Endothelial cell of umbilical vein (primary cell): ENCODE results near the gene UNC119B. TPM values are rescaled to one million over a fixed set of nuclear protein-coding genes. Genes with fewer than 3 reads are reported as not detected.

ENCODE experiments used
- BruUV-seq: library from RNA; stranded (reverse); fragments of 400-500 nt; replicated peaks from 2 replicates; lab custom pipeline; 2021; lab: Mats Ljungman, UMichigan
- CTCF ChIA-PET: fragments of 300-600, 350-600 bp; sonication (Branson Sonifier 250); formaldehyde crosslinking; loops from one replicate; lab custom pipeline; 2021; ENCODE audit warnings: antibody characterized with exemption, inconsistent platforms; lab: Charles Lee
- POLR2A ChIA-PET: fragments of 300-600, 350-600 bp; sonication (Branson Sonifier 250); formaldehyde crosslinking; loops from one replicate; lab custom pipeline; 2021; ENCODE audit warnings: antibody characterized with exemption, inconsistent platforms; lab: Charles Lee
- DNase-seq: peaks from one replicate; pipeline ENCODE4 v3.0.0-alpha.2; 2011; ENCODE audit warnings: low read depth, low spot score
- FAIRE-seq: peaks from 2 replicates; lab custom pipeline; 2011; peaks lifted over from hg19 to GRCh38; lab: Jason Lieb, UNC
- H2AFZ ChIP-seq: 2 replicates; pipeline ENCODE4 v1.6.0; 2012; ENCODE audit warnings: low read depth, low read length, control low read depth, inconsistent platforms
- H3K27ac ChIP-seq: 2 replicates; pipeline ENCODE4 v1.5.1; 2011; ENCODE audit warnings: low read depth, mild to moderate bottlenecking, control low read depth, low read length, moderate library complexity; ENCODE audit not compliant: insufficient read depth
- H3K27me3 ChIP-seq, 2 experiments: 2 replicates each; pipeline versions ENCODE4 v1.6.0 to v1.6.1; 2011; ENCODE audit warnings: low read length in 2 of 2, mixed read lengths in 1 of 2; ENCODE audit not compliant: control insufficient read depth in 2 of 2, insufficient read depth in 2 of 2
- H3K36me3 ChIP-seq, 2 experiments: 2 replicates in 1 of 2; 3 replicates in 1 of 2; pipeline ENCODE4 v1.5.1; 2011; ENCODE audit warnings: low read length in 2 of 2, mild to moderate bottlenecking in 1 of 2, moderate library complexity in 1 of 2; ENCODE audit not compliant: control insufficient read depth in 2 of 2, insufficient read depth in 2 of 2; ENCODE audit errors: extremely low read depth in 1 of 2
- H3K4me1 ChIP-seq: 3 replicates; pipeline ENCODE4 v1.5.1; 2011; ENCODE audit warnings: mild to moderate bottlenecking, low read length; ENCODE audit not compliant: control insufficient read depth, insufficient read depth; ENCODE audit errors: extremely low read depth
- H3K4me2 ChIP-seq: 2 replicates; pipeline ENCODE4 v1.6.1; 2011; ENCODE audit warnings: low read length, control low read depth, mixed read lengths; ENCODE audit not compliant: insufficient read depth
- H3K4me3 ChIP-seq, 3 experiments: fragments of 200-600 bp in 1 of 3; sonication (generic), shearing (Covaris generic) in 1 of 3; replicated peaks in 1 of 3; 2 replicates each; pipeline ENCODE4 v1.5.1; 2011 to 2016; ENCODE audit warnings: control low read depth in 3 of 3, low read length in 3 of 3, mild to moderate bottlenecking in 2 of 3, inconsistent platforms in 1 of 3, low read depth in 1 of 3, moderate library complexity in 1 of 3; ENCODE audit not compliant: insufficient read depth in 1 of 3
- H3K79me2 ChIP-seq: 2 replicates; pipeline ENCODE4 v1.6.0; 2012; ENCODE audit warnings: low read length, inconsistent platforms; ENCODE audit not compliant: control insufficient read depth, insufficient read depth
- H3K9ac ChIP-seq: replicated peaks from 2 replicates; pipeline ENCODE3; 2011; ENCODE audit warnings: low read length, control low read depth; ENCODE audit not compliant: insufficient read depth; ENCODE audit errors: extremely low read depth
- H3K9me1 ChIP-seq: replicated peaks from 3 replicates; pipeline ENCODE4 v1.6.0; 2011; ENCODE audit warnings: mild to moderate bottlenecking, low read length; ENCODE audit not compliant: control insufficient read depth, insufficient read depth; ENCODE audit errors: extremely low read depth
- H3K9me3 ChIP-seq: replicated peaks from 2 replicates; pipeline ENCODE4 v1.5.1; 2012; ENCODE audit warnings: low read length, inconsistent platforms; ENCODE audit not compliant: control insufficient read depth, insufficient read depth
- H4K20me1 ChIP-seq: replicated peaks from 2 replicates; pipeline ENCODE3; 2011; ENCODE audit warnings: mild to moderate bottlenecking, low read length; ENCODE audit not compliant: control insufficient read depth, insufficient read depth; ENCODE audit errors: extremely low read depth
- CTCF ChIP-seq, 2 donors: IDR thresholded peaks; 1 replicate in 1 of 2; 2 replicates in 1 of 2; pipeline ENCODE4 v1.5.1; 2011; ENCODE audit warnings: low read length in 2 of 2, mild to moderate bottlenecking in 2 of 2, moderate library complexity in 2 of 2, control low read depth in 1 of 2, inconsistent platforms in 1 of 2, low read depth in 1 of 2; ENCODE audit not compliant: insufficient read depth in 1 of 2; ENCODE audit errors: extremely low read depth in 1 of 2
- EZH2 ChIP-seq: IDR thresholded peaks from 2 replicates; pipeline ENCODE4 v1.6.1; 2012; ENCODE audit warnings: borderline replicate concordance, low read depth, mild to moderate bottlenecking, moderate library complexity, low read length, inconsistent platforms; ENCODE audit not compliant: severe bottlenecking
- FOS ChIP-seq: IDR thresholded peaks from 2 replicates; pipeline ENCODE4 v1.6.1; 2011; ENCODE audit warnings: mild to moderate bottlenecking, low read length, moderate library complexity, borderline replicate concordance; ENCODE audit not compliant: insufficient read depth
- GATA2 ChIP-seq: IDR thresholded peaks from 2 replicates; pipeline ENCODE4 v1.7.0; 2011; ENCODE audit warnings: low read depth, mild to moderate bottlenecking, moderate library complexity, mixed read lengths, low read length; ENCODE audit not compliant: insufficient read length, insufficient read depth
- JUN ChIP-seq: IDR thresholded peaks from 2 replicates; pipeline ENCODE4 v1.6.1; 2011; ENCODE audit warnings: borderline replicate concordance, low read depth; ENCODE audit not compliant: insufficient read length, insufficient read depth
- MYC ChIP-seq: IDR thresholded peaks from one replicate; pipeline ENCODE4 v1.6.1; 2011; ENCODE audit warnings: mild to moderate bottlenecking, low read depth, low read length
- POLR2A ChIP-seq: IDR thresholded peaks from 2 replicates; pipeline ENCODE4 v1.6.1; 2012; ENCODE audit warnings: low read depth, mild to moderate bottlenecking, control low read depth, low read length
- POLR2AphosphoS5 ChIP-seq: IDR thresholded peaks from 2 replicates; pipeline ENCODE4 v1.6.1; 2012; ENCODE audit warnings: low read depth, mild to moderate bottlenecking, control low read depth, low read length, moderate library complexity; ENCODE audit not compliant: insufficient read depth
- dilution Hi-C: fragments of 300-500 bp; cut with MboI; formaldehyde crosslinking; loops from one replicate; pipeline ENCODE4 v1.15.0; 2019; ENCODE audit warnings: low sequenced_read_pairs; ENCODE audit not compliant: extremely low pct_ligation_motif_present
- intact Hi-C: fragments of 100-400 bp; cut with micrococcal nuclease; formaldehyde crosslinking; loops from one replicate; pipeline ENCODE4 v1.10.0; 2022
- polyA plus RNA-seq, 4 experiments: library from polyadenylated mRNA; depleted of rRNA in 3 of 4; stranded (reverse) in 3 of 4; unstranded in 1 of 4; fragments of >200 nt; gene quantifications; 2 replicates each; pipeline versions ENCODE4 v1.2.1 to v1.2.3, GENCODE V29; 2011 to 2012; ENCODE audit warnings: missing spikeins in 1 of 4
- total RNA-seq: library from RNA; stranded (reverse); gene quantifications from 2 replicates; pipeline ENCODE4 v1.2.3, GENCODE V29; 2021
- TF ChIP-seq, protein P1 (sequence below): IDR thresholded peaks from 2 replicates; pipeline ENCODE4 v1.6.1; 2011; ENCODE audit not compliant: insufficient read depth, insufficient read length

The UNC119B gene
- total and polyA plus RNA-seq, 2 donors (not counting 3 experiments of a cell fraction or from before 2014, with no cell fraction given): 23.1 to 33.7 TPM

- Histone ChIP-seq H3K27me3 (no peaks in the 10 kb centered on the region), H3K4me2 (no peak overlapping the region), H3K4me1 (peaks cover 17% of the 10 kb centered on the region), H3K36me3 (peaks cover 13 to 25% of the 10 kb centered on the region in 2 experiments), H3K9me3 (no peaks in the 10 kb centered on the region), H4K20me1 (no peaks in the 10 kb centered on the region), H3K79me2 (no peaks in the 10 kb centered on the region), H3K9ac (no peak overlapping the region), H3K9me1 (no peaks in the 10 kb centered on the region), H3K4me3 (no peak overlapping the region), H3K27ac (no peak overlapping the region), H2AFZ (no peak overlapping the region)
- TF ChIP-seq POLR2AphosphoS5: no peak
- TF ChIP-seq MYC: no peak
- no peak for TF ChIP-seq EZH2
- no peak for TF ChIP-seq GATA2
- no peak for TF ChIP-seq FOS
- no TSS peak for BruUV-seq
- no peak for DNase-seq
- no peak for FAIRE-seq
- POLR2A ChIA-PET: no interaction called here
- dilution Hi-C loops: no loop called here
- intact Hi-C loops: no loop called here
- CTCF ChIA-PET: interaction anchor here (1.4 kb wide), 1 partner anchor 269 kb away, joined by 3 read pairs; no protein-coding TSS in a partner anchor
These were observed 7.6 kb upstream of the UNC119B start for GRCh38 chr12:120702637-120703036.

DNA sequence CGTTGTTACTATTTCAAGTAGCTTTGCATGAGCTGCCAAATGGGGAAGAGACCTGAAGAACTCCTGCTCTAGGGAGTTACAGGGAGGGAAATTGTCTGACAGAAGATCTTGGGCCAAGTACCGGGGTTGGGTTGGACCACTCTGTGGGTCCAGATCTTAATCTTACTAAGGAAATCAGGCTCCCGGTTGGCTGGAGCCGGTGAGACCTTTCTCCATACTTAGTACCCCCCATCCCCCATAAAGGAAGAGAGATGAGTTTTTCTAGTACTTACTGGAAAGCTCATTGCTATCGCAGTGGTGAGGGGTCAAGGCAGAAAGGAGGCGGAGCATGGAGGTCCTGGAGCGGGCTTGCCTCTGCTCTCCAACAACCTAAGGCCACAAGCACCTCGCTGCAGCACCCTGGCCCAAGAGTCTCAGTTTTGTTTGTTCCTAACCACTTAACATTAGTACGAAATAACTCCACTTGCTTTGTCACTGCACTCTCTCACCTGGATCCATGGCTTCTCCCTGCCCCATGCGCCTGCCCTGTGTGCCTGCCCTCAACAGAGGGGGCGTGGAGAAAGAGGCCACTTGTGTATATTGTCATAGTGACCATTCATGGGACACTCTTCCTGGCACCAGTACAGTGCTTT lies 6.8 kb upstream of the UNC119B start:
- CTCF ChIA-PET: interaction anchor here (1.4 kb wide), 1 partner anchor 268 kb away, joined by 3 read pairs; no protein-coding TSS in a partner anchor
- no peak for TF ChIP-seq POLR2A
- TF ChIP-seq, protein P1, sequence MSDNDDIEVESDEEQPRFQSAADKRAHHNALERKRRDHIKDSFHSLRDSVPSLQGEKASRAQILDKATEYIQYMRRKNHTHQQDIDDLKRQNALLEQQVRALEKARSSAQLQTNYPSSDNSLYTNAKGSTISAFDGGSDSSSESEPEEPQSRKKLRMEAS: no peak
- no peak for TF ChIP-seq GATA2
- TF ChIP-seq EZH2: no peak
- TF ChIP-seq MYC: no peak
- TF ChIP-seq FOS: no peak
- TF ChIP-seq CTCF (IDR thresholded peaks at IDR 0.05; ENCODE audit: extremely low read depth in 1 of 2, insufficient read depth in 1 of 2, low read depth in 1 of 2, low read length in 2 of 2): no peak
- no peak for TF ChIP-seq POLR2AphosphoS5
- TF ChIP-seq JUN: no peak

More for the DNA sequence above, 6.8 kb upstream of the UNC119B start:
- H3K27ac ChIP-seq: no peak overlapping the region
- POLR2A ChIA-PET: no interaction called here
- H3K27me3 ChIP-seq: no peaks in the 10 kb centered on the region
- no peaks in the 10 kb centered on the region for H3K79me2 ChIP-seq
- H3K36me3 ChIP-seq: peaks cover 13 to 25% of the 10 kb centered on the region in 2 experiments
- dilution Hi-C loops (no loop called here), intact Hi-C loops (no loop called here)
- H4K20me1 ChIP-seq: no peaks in the 10 kb centered on the region
- H3K4me1 ChIP-seq: peaks cover 11% of the 10 kb centered on the region
- DNase-seq (no peak), FAIRE-seq (no peak)
- H3K9me1 ChIP-seq: no peaks in the 10 kb centered on the region
- H3K9me3 ChIP-seq: no peaks in the 10 kb centered on the region
- H3K4me2 ChIP-seq: no peak overlapping the region
- no peak overlapping the region for H3K9ac ChIP-seq
- no peak overlapping the region for H3K4me3 ChIP-seq
- no TSS peak for BruUV-seq
- H2AFZ ChIP-seq: no peak overlapping the region
